Panc1 (cell line): ENCODE results near the gene KIF1C.

Experiments
- CTCF ChIP-seq: fragments of 450-650 bp; IDR thresholded peaks from 2 replicates; pipeline ENCODE4 v1.5.1; 2017; ENCODE audit warnings: mild to moderate bottlenecking
- POLR2AphosphoS5 ChIP-seq: IDR thresholded peaks from 2 replicates; pipeline ENCODE4 v1.6.1; 2012; ENCODE audit warnings: mild to moderate bottlenecking, low read depth, low read length, moderate library complexity
- REST ChIP-seq, 2 experiments: IDR thresholded peaks; 2 replicates each; pipeline ENCODE4 v1.6.1; 2011 to 2012; ENCODE audit warnings: low read depth in 2 of 2, control low read depth in 1 of 2, low read length in 1 of 2, mild to moderate bottlenecking in 1 of 2, moderate library complexity in 1 of 2; ENCODE audit not compliant: insufficient read depth in 1 of 2
- SIN3A ChIP-seq: IDR thresholded peaks from 2 replicates; pipeline ENCODE4 v1.6.1; 2012; ENCODE audit warnings: low read depth, mild to moderate bottlenecking, low read length, moderate library complexity, borderline replicate concordance; ENCODE audit not compliant: insufficient read depth

GRCh38 chr17:4972322-4972721, 25.4 kb upstream of the KIF1C start:
- TF ChIP-seq CTCF (no peak), POLR2AphosphoS5 (no peak), REST (IDR thresholded peaks at IDR 0.05; ENCODE audit: insufficient read depth in 1 of 2, low read depth in 2 of 2, low read length in 1 of 2) (no peak), SIN3A (no peak)
